Brain microvascular endothelial cell (primary cell): Measurements from ENCODE around the gene ST6GALNAC5.
A peak's percentile ranks its signal among the peaks of the same experiment; 100 is the strongest.

Experiments used
- DNase-seq: peaks from one replicate; pipeline ENCODE4 v3.0.0-alpha.2; 2020
- H3K27ac ChIP-seq: fragments of 250-450 bp; sonication (Bioruptor Pico); 2 replicates; pipeline ENCODE4 v1.5.1; 2020; ENCODE audit warnings: mild to moderate bottlenecking, moderate library complexity
- H3K27me3 ChIP-seq: fragments of 250-450 bp; sonication (Bioruptor Pico); replicated peaks from 2 replicates; pipeline ENCODE4 v1.5.1; 2020; ENCODE audit warnings: mild to moderate bottlenecking
- H3K36me3 ChIP-seq: fragments of 250-450 bp; sonication (Bioruptor Pico); replicated peaks from 2 replicates; pipeline ENCODE4 v1.5.1; 2020; ENCODE audit warnings: mild to moderate bottlenecking
- H3K4me3 ChIP-seq: 2 replicates; pipeline ENCODE4 v1.5.1; 2011; ENCODE audit warnings: low read depth, mild to moderate bottlenecking, control low read depth, low read length, moderate library complexity
- CTCF ChIP-seq: IDR thresholded peaks from 2 replicates; pipeline ENCODE4 v1.5.1; 2011; ENCODE audit warnings: low read depth, mild to moderate bottlenecking, moderate library complexity, low read length, control low read depth, inconsistent platforms; ENCODE audit errors: missing control alignments
- in situ Hi-C: cut with HindIII; loops from 2 replicates; pipeline ENCODE4 v1.10.0; 2017; ENCODE audit warnings: low sequenced_read_pairs, low pct_ligation_motif_present

The ST6GALNAC5 gene

GRCh38 chr1:76868154-76868882, 1.0 kb downstream of the ST6GALNAC5 start:
- in situ Hi-C loops = no loop called here
- Histone ChIP-seq H3K27me3 (peaks cover 38% of the 10 kb centered on the region), H3K36me3 (no peaks in the 10 kb centered on the region), H3K4me3 (peak overlapping the region; percentile 56), H3K27ac (no peak overlapping the region)
- TF ChIP-seq CTCF = peak; percentile 37
- peak; percentile 8 for DNase-seq

GRCh38 chr1:76868916-76869315, 1.6 kb downstream of the ST6GALNAC5 start:
- peaks cover 38% of the 10 kb centered on the region for H3K27me3 ChIP-seq
- H3K27ac ChIP-seq = no peak overlapping the region
- H3K36me3 ChIP-seq = no peaks in the 10 kb centered on the region
- no peak for DNase-seq
- H3K4me3 ChIP-seq = peak overlapping the region; percentile 31
- TF ChIP-seq CTCF = no peak
- in situ Hi-C loops = no loop called here

DNA sequence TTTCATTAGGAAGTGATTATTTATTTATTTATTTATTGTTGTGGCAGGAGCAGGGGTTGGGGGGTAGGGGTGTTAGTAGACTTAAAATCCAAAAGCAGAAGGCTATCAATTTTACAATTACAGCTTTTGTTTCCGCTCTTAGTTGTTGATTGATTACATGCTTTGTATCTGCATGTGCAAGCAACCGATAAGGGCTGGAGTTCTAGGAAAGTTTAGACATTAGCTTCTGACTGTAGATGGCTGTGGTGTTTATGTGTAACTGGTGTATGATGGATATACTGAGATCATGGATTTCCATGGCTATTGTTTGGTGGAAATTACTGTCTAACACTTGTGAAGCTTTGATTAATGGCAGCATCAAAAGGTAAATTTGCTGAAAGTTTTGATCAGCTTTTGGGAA, 2.8 kb downstream of the ST6GALNAC5 start:
- Histone ChIP-seq H3K4me3 (no peak overlapping the region), H3K36me3 (no peaks in the 10 kb centered on the region), H3K27ac (no peak overlapping the region), H3K27me3 (peaks cover 38% of the 10 kb centered on the region)
- no peak for DNase-seq
- in situ Hi-C loops = no loop called here
- TF ChIP-seq CTCF = no peak

DNA sequence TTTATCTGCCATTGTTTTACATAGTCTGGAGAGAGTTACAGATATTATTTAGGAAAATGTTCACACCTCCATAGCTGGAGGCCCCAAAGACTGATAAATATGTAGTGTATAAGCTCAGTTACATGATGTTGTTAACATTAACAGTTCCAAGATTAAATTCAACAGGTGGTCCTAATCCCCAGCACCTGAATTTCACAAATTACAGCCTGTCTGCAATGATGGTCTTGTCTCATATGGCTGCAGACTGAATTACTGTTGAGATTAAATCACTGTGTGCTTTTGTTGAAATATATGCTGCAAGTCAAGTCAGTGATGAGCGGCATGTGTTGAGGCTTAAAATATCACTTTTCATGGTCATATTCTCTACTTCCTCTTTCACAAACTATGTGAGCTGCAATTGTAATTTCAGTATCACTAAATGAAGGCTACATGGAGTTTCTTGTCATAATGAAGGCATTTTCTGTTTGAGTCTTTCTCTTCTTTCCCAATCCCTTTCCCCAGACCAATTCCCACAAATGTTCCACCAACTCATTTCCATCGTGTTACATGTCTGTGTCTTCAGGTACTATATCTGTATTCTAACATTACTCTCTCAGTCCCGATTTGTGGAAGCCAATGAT, 4.2 kb downstream of the ST6GALNAC5 start:
- Histone ChIP-seq H3K27ac (no peak overlapping the region), H3K27me3 (peaks cover 32% of the 10 kb centered on the region), H3K36me3 (no peaks in the 10 kb centered on the region), H3K4me3 (no peak overlapping the region)
- in situ Hi-C loops = no loop called here
- no peak for TF ChIP-seq CTCF
- DNase-seq = no peak

- no peaks in the 10 kb centered on the region for H3K36me3 ChIP-seq
- H3K27ac ChIP-seq = no peak overlapping the region
- no peak for TF ChIP-seq CTCF
- no peak overlapping the region for H3K4me3 ChIP-seq
- H3K27me3 ChIP-seq = peaks cover 25% of the 10 kb centered on the region
- DNase-seq = no peak
- in situ Hi-C loops = no loop called here
These were observed 5.7 kb downstream of the ST6GALNAC5 start for GRCh38 chr1:76872944-76873343.
